HepG2 (cell line): Measurements from ENCODE around the gene KRT77.

ENCODE experiments used
- HDAC6 ChIP-seq: fragments of 200-600 bp; sonication (generic); IDR thresholded peaks from 2 replicates; pipeline ENCODE4 v1.7.0; 2017; ENCODE audit warnings: mild to moderate bottlenecking, antibody characterized with exemption, low read length, low read depth
- TP53 ChIP-seq: sonication (generic); formaldehyde crosslinking; conservative IDR thresholded peaks from 2 replicates; pipeline ENCODE4 v1.4.0; 2020; ENCODE audit warnings: missing genetic modification reagents

DNA sequence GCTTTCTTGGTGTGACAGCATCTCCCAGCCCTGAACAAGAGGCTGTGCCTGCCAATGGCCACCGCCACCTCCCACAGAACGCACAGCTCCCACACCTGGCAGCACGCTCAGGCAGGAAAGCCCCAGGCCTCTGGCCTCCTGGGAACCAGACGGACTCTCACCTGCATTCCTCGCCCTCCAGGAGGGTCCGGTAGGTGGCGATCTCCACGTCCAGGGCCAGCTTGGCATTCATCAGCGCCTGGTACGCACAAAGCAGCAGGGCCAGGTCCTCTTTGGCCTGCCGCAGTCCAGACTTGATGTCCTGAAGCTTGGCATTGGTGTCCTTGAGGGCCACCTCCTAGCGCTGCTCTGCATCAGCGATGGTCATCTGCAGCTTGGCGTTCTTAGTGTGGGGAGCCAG, 12.1 kb upstream of the KRT77 start:
- TF ChIP-seq HDAC6 (no peak), TP53 (CRISPR knock-in tag) (no peak)
